Measurements from ENCODE around the gene PTH2.
"Not testable (repeated sequence)": the region's sequence is repeated elsewhere in the genome, so short reads cannot be mapped to it uniquely, and the experiment has no call there.

PTH2 gene

DNA sequence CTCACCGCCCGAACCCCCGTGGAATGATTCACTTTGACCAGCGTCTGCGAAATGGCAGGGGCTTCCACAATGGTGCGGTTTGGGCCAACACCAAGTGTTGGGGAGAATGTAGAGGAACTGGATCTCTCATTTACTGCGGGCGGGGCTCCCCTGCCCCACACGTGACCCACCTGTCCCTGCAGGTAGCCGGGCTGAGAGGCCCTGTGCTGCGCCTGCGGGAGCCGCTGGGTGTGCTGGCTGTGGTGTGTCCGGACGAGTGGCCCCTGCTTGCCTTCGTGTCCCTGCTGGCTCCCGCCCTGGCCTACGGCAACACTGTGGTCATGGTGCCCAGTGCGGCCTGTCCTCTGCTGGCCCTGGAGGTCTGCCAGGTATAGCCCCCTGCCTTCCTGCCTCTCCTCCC lies 45.0 kb upstream of the PTH2 start:
- H3K36me3 ChIP-seq, result peaks cover 11% of the 10 kb centered on the region
- TF ChIP-seq CTCF (IDR thresholded peaks at IDR 0.05; ENCODE audit: low read depth, low read length), result no peak

DNA sequence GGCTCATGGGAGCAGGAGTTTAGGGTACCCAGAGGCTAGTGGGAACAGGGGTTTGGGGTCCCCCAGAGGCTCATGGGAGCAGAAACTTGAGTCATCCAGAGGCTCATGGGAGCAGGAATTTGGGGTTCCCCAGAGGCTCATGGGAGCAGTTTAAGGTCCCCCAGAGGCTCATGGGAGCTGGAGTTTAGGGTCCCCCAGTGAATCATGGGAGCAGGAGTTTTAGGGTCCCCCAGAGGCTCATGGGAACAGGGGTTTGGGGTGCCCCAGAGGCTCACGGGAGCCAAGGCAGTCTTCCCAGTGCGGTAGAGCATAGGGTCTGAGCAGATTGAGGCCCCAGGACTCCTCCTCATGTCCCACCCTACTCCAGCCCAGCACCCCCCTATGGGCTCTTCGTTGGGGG lies 42.1 kb upstream of the PTH2 start:
- Histone ChIP-seq H3K4me3 (ENCODE audit: low read depth, low read length) (no peak overlapping the region), H3K9me3 (ENCODE audit: severe bottlenecking) (no peaks in the 10 kb centered on the region), H3K27me3 (ENCODE audit: insufficient read depth, low read depth, severe bottlenecking) (no peaks in the 10 kb centered on the region), H3K27ac (no peak overlapping the region), H3K36me3 (peaks cover 17% of the 10 kb centered on the region)
- no peak for TF ChIP-seq CTCF (IDR thresholded peaks at IDR 0.05; ENCODE audit: low read depth, low read length)
- no peak for DNase-seq

More for the DNA sequence above, 45.0 kb upstream of the PTH2 start:
- Histone ChIP-seq H3K9me3 (ENCODE audit: severe bottlenecking) (no peaks in the 10 kb centered on the region), H3K4me3 (ENCODE audit: low read depth, low read length) (no peak overlapping the region), H3K27me3 (ENCODE audit: insufficient read depth, low read depth, severe bottlenecking) (no peaks in the 10 kb centered on the region), H3K27ac (no peak overlapping the region)
- no peak for DNase-seq

DNA sequence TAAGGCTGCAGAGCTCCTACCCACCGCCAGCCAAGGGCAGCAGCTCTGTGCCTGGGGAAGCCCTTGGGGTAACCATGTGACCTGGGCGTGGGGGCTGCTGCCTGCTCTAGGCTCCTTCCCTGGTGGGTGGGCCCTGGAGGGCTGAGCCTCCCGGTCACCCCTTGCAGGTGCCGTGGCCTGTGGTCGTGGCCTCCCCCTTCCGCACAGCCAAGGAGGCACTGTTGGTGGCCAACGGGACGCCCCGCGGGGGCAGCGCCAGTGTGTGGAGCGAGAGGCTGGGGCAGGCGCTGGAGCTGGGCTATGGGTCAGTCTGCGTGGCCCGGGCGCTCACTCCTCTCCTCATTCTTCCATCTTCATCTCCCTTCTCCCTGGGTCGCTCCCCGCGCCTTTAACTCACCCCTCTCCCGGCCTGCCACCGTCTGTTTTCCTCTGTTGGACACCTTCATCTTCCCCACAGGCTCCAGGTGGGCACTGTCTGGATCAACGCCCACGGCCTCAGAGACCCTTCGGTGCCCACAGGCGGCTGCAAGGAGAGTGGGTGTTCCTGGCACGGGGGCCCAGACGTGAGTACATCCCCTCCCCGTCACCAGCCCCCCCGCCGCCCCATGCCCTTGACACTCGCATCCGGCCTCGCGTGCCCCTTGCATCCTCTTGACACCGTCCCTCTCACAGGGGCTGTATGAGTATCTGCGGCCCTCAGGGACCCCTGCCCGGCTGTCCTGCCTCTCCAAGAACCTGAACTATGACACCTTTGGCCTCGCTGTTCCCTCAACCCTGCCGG lies 40.9 kb upstream of the PTH2 start:
- H3K27ac ChIP-seq, result no peak overlapping the region
- H3K4me3 ChIP-seq (ENCODE audit: low read depth, low read length), result no peak overlapping the region
- H3K27me3 ChIP-seq (ENCODE audit: insufficient read depth, low read depth, severe bottlenecking), result no peaks in the 10 kb centered on the region
- no peak for DNase-seq
- no peaks in the 10 kb centered on the region for H3K9me3 ChIP-seq (ENCODE audit: severe bottlenecking)
- H3K36me3 ChIP-seq, result peaks cover 19% of the 10 kb centered on the region
- TF ChIP-seq CTCF (IDR thresholded peaks at IDR 0.05; ENCODE audit: low read depth, low read length), result no peak

GRCh38 chr19:49462492-49462891 lies 39.3 kb upstream of the PTH2 start:
- DNase-seq, result no peak

GRCh38 chr19:49461656-49462055 lies 38.4 kb upstream of the PTH2 start:
- H3K36me3 ChIP-seq, result peaks cover 15% of the 10 kb centered on the region
- no peaks in the 10 kb centered on the region for H3K27me3 ChIP-seq (ENCODE audit: insufficient read depth, low read depth, severe bottlenecking)
- no peak for DNase-seq
- TF ChIP-seq CTCF (IDR thresholded peaks at IDR 0.05; ENCODE audit: low read depth, low read length), result no peak
- no peaks in the 10 kb centered on the region for H3K9me3 ChIP-seq (ENCODE audit: severe bottlenecking)
- no peak overlapping the region for H3K4me3 ChIP-seq (ENCODE audit: low read depth, low read length)
- no peak overlapping the region for H3K27ac ChIP-seq

More at GRCh38 chr19:49462492-49462891, 39.3 kb upstream of the PTH2 start:
- Histone ChIP-seq H3K27me3 (ENCODE audit: insufficient read depth, low read depth, severe bottlenecking) (no peaks in the 10 kb centered on the region), H3K27ac (no peak overlapping the region), H3K9me3 (ENCODE audit: severe bottlenecking) (no peaks in the 10 kb centered on the region), H3K4me3 (ENCODE audit: low read depth, low read length) (no peak overlapping the region), H3K36me3 (peaks cover 15% of the 10 kb centered on the region)
- TF ChIP-seq CTCF (IDR thresholded peaks at IDR 0.05; ENCODE audit: low read depth, low read length), result no peak

GRCh38 chr19:49461130-49461529 lies 37.9 kb upstream of the PTH2 start:
- not testable (repeated sequence) for H3K27ac ChIP-seq; H3K9me3 ChIP-seq (ENCODE audit: severe bottlenecking); DNase-seq; H3K4me3 ChIP-seq (ENCODE audit: low read depth, low read length); H3K27me3 ChIP-seq (ENCODE audit: insufficient read depth, low read depth, severe bottlenecking)
- H3K36me3 ChIP-seq, result peaks cover 15% of the 10 kb centered on the region

Measured in WERI-Rb-1 (cell line).